NT2/D1 (cell line): ENCODE results near the gene ENTPD2.

Source experiments
- SUZ12 ChIP-seq: IDR thresholded peaks from 2 replicates; pipeline ENCODE4 v1.6.1; 2011; ENCODE audit not compliant: insufficient read length, insufficient read depth; ENCODE audit errors: extremely low read depth
- YY1 ChIP-seq: IDR thresholded peaks from 2 replicates; pipeline ENCODE4 v1.6.1; 2011; ENCODE audit not compliant: insufficient read length, insufficient read depth
- ZNF274 ChIP-seq: IDR thresholded peaks from 2 replicates; pipeline ENCODE4 v1.6.1; 2011; ENCODE audit warnings: mild to moderate bottlenecking, low read depth, low read length

DNA sequence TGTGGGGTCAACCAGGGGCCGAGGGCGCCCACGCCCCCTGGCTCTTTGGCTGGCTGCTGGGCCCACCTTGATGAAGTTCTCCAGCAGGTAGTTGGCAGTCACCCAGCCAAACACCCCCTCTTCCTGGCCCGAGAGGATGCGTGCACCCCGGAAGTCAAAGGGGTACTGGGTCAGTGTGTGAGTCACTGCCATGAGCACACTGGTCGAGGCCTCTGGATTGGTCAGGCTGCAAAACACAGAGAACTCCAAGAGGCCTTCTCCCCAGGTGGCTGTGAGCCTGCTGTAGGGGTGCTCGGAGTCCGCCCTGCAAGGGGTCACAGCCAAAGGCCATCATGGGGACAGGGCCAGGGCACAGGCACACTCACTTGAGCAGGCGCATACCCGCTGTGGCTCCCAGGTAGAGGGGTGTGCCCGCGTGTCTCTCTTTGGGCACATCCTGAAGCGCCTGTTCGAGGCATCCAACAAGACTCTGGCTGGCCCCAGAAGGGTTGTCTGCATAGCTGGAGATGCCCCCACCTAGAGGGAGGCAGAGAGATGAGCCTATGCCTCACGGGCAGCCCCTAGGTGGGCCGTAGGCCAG, 2.6 kb downstream of the ENTPD2 start:
- TF ChIP-seq ZNF274 (no peak), YY1 (no peak), SUZ12 (no peak)
